ENCODE measurements around the gene MAT1A. TPM values are rescaled to one million over a fixed set of nuclear protein-coding genes. Genes with fewer than 3 reads are reported as not detected.

MAT1A gene
- total RNA-seq, 1 experiment from 2014 or later, result 63.8 TPM

GRCh38 chr10:80288849-80289248 lies 609 bp downstream of the MAT1A start:
- DNase-seq (ENCODE audit: low read depth, low spot score), result no peak

GRCh38 chr10:80284522-80284921 lies 4.9 kb downstream of the MAT1A start:
- in situ Hi-C loops (cut with HindIII; ENCODE audit: low pct_unique_long_range_greater_than_20kb, low sequenced_read_pairs), result no loop called here
- no peak for DNase-seq (ENCODE audit: low read depth, low spot score)

More at GRCh38 chr10:80288849-80289248, 609 bp downstream of the MAT1A start:
- in situ Hi-C loops (cut with HindIII; ENCODE audit: low pct_unique_long_range_greater_than_20kb, low sequenced_read_pairs), result no loop called here

DNA sequence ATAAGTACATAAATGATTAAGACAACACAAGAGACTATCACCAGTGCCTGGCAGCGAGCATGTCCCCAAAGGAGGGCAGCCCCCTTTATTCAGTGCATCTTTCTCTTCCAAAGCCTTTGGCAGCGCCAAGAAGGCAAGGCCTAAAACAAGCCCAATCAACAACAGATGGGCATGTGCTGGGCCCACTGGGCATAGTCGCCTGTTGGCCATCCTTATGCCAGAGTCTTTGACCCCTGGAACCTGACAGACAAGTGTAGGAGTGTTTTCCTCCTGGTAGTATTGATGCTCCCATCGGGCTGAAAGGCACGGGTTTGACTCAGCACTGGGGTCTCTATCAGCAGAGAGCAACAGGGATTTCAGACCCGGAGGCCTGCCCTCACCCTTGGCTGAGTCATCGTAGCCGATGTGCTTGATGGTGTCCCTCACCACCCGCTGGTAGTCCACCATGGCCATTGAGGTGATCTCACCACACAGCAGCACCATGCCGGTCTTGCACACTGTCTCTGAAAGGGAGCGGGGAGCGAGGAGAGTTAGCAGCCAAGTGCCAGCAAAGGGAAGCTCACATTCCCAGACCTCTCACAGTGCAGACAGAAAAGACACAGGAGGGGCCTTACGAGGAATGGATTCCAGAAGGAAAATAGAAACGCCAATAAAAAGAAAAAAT lies 5.8 kb downstream of the MAT1A start:
- DNase-seq (ENCODE audit: low read depth, low spot score), result no peak
- in situ Hi-C loops (cut with HindIII; ENCODE audit: low pct_unique_long_range_greater_than_20kb, low sequenced_read_pairs), result no loop called here

GRCh38 chr10:80283119-80283518 lies 6.3 kb downstream of the MAT1A start:
- in situ Hi-C loops (cut with HindIII; ENCODE audit: low pct_unique_long_range_greater_than_20kb, low sequenced_read_pairs), result no loop called here
- DNase-seq (ENCODE audit: low read depth, low spot score), result no peak

GRCh38 chr10:80281784-80282765 lies 7.4 kb downstream of the MAT1A start:
- no peak for DNase-seq (ENCODE audit: low read depth, low spot score)
- in situ Hi-C loops (cut with HindIII; ENCODE audit: low pct_unique_long_range_greater_than_20kb, low sequenced_read_pairs), result no loop called here

GRCh38 chr10:80281292-80281691 lies 8.2 kb downstream of the MAT1A start:
- no peak for DNase-seq (ENCODE audit: low read depth, low spot score)

DNA sequence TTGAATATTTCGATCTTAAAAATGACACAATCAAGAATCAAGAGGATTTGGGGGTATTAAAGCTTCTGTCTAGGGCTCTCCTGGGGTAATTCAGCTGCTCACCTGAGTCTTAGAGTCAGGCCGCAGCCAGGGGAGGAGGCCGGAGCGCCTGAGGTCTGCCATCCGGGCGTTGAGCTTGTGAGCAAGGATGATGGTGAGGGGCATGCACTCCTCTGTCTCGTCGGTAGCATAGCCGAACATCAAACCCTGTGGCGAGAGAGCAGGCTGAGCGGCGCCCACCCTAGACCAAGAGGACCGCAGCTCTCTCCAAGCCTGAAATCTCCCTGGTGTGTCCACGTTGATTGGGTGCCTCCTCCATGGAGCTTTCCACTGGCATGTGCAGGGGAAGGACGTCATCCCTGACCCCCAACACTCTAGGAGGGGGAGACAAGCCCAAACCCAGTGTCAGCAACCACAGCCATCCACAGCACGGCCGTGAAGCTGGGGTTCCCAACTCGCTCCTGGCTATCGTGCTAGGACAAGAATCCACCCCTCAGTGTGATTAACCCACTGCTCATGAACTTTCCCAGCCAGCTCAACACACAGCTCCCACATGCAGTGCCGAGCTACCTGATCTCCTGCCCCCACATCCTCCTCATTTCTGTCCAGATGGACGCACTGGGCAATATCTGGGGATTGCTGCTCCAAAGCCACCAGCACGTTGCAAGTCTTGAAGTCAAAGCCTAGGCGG lies 9.2 kb downstream of the MAT1A start:
- in situ Hi-C loops (cut with HindIII; ENCODE audit: low pct_unique_long_range_greater_than_20kb, low sequenced_read_pairs), result no loop called here
- no peak for DNase-seq (ENCODE audit: low read depth, low spot score)

More at GRCh38 chr10:80281292-80281691, 8.2 kb downstream of the MAT1A start:
- in situ Hi-C loops (cut with HindIII; ENCODE audit: low pct_unique_long_range_greater_than_20kb, low sequenced_read_pairs), result no loop called here

GRCh38 chr10:80279146-80279545 lies 10.3 kb downstream of the MAT1A start:
- in situ Hi-C loops (cut with HindIII; ENCODE audit: low pct_unique_long_range_greater_than_20kb, low sequenced_read_pairs), result no loop called here
- no peak for DNase-seq (ENCODE audit: low read depth, low spot score)

- DNase-seq (ENCODE audit: low read depth, low spot score), result no peak
- in situ Hi-C loops (cut with HindIII; ENCODE audit: low pct_unique_long_range_greater_than_20kb, low sequenced_read_pairs), result no loop called here
These were observed 11.0 kb downstream of the MAT1A start for GRCh38 chr10:80278480-80278879.

GRCh38 chr10:80277567-80278250 lies 11.7 kb downstream of the MAT1A start:
- no peak for DNase-seq (ENCODE audit: low read depth, low spot score)
- in situ Hi-C loops (cut with HindIII; ENCODE audit: low pct_unique_long_range_greater_than_20kb, low sequenced_read_pairs), result no loop called here

- in situ Hi-C loops (cut with HindIII; ENCODE audit: low pct_unique_long_range_greater_than_20kb, low sequenced_read_pairs), result no loop called here
- no peak for DNase-seq (ENCODE audit: low read depth, low spot score)
These were observed 12.4 kb downstream of the MAT1A start for GRCh38 chr10:80277016-80277415.

GRCh38 chr10:80276335-80276734 lies 13.1 kb downstream of the MAT1A start:
- DNase-seq (ENCODE audit: low read depth, low spot score), result no peak
- in situ Hi-C loops (cut with HindIII; ENCODE audit: low pct_unique_long_range_greater_than_20kb, low sequenced_read_pairs), result no loop called here

DNA sequence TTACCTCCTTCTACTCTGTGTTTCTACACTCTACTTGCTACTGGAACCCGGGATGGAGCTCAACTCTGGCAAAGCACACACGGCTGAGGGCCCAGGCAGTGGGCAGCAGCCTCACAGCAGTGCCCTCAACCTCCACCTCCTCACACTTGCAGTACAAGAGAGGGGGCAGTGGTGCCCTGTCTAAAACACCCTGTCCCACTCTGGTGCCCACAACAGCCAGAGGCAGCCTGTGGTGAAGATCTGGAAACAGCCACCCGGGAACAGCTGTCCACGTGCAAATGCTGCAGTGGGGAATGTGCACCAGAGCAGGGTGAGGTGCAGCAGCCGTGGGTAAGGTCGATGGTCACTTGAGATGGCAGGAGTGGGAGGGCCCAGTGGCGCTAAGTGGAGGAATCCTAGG lies 13.7 kb downstream of the MAT1A start:
- in situ Hi-C loops (cut with HindIII; ENCODE audit: low pct_unique_long_range_greater_than_20kb, low sequenced_read_pairs), result no loop called here

DNA sequence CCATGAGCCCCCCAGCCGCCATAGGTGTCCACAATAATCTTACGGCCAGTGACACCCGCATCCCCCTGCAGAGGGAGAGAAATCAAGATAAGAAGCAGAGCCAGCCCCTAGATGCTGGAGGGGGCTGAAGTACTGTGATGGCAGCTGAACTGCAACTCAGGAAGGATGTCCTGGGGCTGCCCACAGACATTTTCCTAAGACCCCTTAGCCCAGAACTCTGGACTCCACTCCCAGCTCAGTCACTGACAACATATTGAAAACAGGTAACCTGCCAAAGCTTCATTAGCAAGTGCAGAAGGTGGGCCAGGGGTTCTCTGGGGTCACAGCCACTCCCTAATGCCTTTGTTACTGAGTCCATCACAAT lies 14.3 kb downstream of the MAT1A start:
- in situ Hi-C loops (cut with HindIII; ENCODE audit: low pct_unique_long_range_greater_than_20kb, low sequenced_read_pairs), result no loop called here
- DNase-seq (ENCODE audit: low read depth, low spot score), result no peak

More for the DNA sequence above, 13.7 kb downstream of the MAT1A start:
- no peak for DNase-seq (ENCODE audit: low read depth, low spot score)

DNA sequence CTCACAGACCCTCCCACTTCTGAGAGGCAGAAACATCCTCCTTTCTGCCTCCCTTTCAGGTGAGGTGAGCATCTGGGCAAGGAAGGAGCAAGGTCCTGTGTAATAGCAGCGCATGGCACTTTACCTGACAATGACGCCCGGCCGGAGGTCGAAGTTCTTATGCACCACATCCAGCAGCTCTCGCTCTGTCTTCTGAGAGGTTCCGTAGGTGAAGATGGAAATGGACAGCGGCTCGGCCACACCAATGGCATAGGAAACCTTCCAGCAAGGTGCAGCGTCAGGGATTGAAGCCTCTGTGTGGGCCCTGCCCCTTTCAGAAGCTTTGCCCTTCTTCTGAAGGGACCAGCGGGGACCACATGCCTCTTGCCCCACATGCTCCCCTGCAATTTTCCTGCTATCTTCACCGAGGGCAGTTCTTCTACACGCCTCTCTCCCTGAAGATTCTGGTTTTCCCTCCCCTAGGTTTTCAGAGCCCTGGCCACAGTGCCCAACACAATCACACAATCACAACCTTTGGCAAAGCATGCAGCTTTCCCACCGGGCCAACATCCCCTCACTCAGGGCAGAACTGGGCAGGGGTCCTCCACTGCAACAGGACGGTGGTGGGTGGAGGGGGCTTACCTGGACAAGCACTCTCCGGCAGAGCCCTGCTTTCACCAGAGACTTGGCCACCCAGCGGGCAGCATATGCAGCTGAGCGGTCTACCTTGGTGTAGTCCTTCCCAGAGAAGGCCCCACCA lies 14.9 kb downstream of the MAT1A start:
- no peak for DNase-seq (ENCODE audit: low read depth, low spot score)
- in situ Hi-C loops (cut with HindIII; ENCODE audit: low pct_unique_long_range_greater_than_20kb, low sequenced_read_pairs), result no loop called here

DNA sequence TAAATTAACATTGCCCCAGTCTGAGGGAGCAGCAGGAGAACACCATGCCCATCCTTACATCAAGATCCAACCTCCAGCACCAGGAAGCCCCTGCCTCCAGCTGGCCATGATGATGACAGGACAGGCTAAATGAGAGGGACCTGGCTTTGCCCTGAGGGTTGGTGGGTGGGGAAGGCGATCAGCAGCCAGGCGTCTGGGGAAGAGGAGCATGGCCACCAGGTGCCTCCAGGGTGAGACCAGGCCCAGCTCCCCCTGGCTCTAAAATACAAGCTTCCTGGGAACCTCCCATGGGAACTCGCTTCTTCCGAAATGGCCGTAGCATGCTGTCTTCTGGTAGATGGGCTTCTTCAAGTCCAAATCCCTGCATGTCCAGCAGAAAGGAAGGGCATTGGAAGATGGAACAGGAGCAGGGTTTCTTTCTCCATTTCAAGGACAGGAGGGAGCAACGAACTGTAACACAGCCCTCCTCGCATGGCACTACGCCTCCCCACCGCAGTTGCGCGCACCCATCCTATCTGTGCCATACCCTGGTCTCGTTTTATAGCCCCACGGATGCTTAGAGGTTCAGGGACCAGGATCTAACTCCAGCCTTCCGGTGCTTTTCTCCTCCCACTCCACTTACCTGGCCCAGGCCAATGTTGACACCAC lies 15.8 kb downstream of the MAT1A start:
- in situ Hi-C loops (cut with HindIII; ENCODE audit: low pct_unique_long_range_greater_than_20kb, low sequenced_read_pairs), result no loop called here

More for the DNA sequence above, 15.8 kb downstream of the MAT1A start:
- DNase-seq (ENCODE audit: low read depth, low spot score), result no peak
